Natural killer cell treated with Interleukin-12 subunit alpha and Interleukin-12 subunit beta and Interleukin-15 and Interleukin-18, amount 100 ng/mL, for 72 hours (primary cell): ENCODE results near the gene MYO1D. TPM values are rescaled to one million over a fixed set of nuclear protein-coding genes. Genes with fewer than 3 reads are reported as not detected.
"Not testable (repeated sequence)": the region's sequence is repeated elsewhere in the genome, so short reads cannot be mapped to it uniquely, and the experiment has no call there.

Experiments
- ATAC-seq, 2 donors: fragments of 150-1000 bp; cut with Tn5 transposase in 1 of 2; sonication (Bioruptor Pico), chemical (Tn5 transposase) in 1 of 2; 2 replicates each; pipeline ENCODE4 v1.10.0; 2021
- DNase-seq: peaks from one replicate; pipeline ENCODE4 v3.0.0; 2022; ENCODE audit warnings: low spot score
- H3K27ac Mint-ChIP-seq, 2 donors: 1 replicate in 1 of 2; 2 replicates in 1 of 2; pipeline ENCODE4 v1.8.0; 2022; ENCODE audit warnings: mixed read lengths in 2 of 2, mild to moderate bottlenecking in 1 of 2, moderate library complexity in 1 of 2
- H3K27me3 Mint-ChIP-seq, 2 donors: 1 replicate in 1 of 2; 2 replicates in 1 of 2; pipeline ENCODE4 v1.8.0; 2022; ENCODE audit warnings: mixed read lengths in 2 of 2
- H3K36me3 Mint-ChIP-seq: one replicate; pipeline ENCODE4 v1.8.0; 2022; ENCODE audit warnings: mixed read lengths
- H3K4me1 Mint-ChIP-seq, 2 donors: 1 replicate in 1 of 2; 2 replicates in 1 of 2; pipeline ENCODE4 v1.8.0; 2022; ENCODE audit warnings: low read depth in 2 of 2, mixed read lengths in 2 of 2, mild to moderate bottlenecking in 1 of 2
- H3K4me3 Mint-ChIP-seq: one replicate; pipeline ENCODE4 v1.8.0; 2022; ENCODE audit warnings: mixed read lengths
- H3K9me3 Mint-ChIP-seq: 2 replicates; pipeline ENCODE4 v1.8.0; 2022; ENCODE audit warnings: mixed read lengths
- total RNA-seq, 2 donors: library from RNA; stranded (reverse); gene quantifications; one replicate each; pipeline ENCODE4 v1.2.3, GENCODE V29; 2022

The MYO1D gene
- total RNA-seq, 2 donors from 2014 or later, result 25.7 to 25.8 TPM

DNA sequence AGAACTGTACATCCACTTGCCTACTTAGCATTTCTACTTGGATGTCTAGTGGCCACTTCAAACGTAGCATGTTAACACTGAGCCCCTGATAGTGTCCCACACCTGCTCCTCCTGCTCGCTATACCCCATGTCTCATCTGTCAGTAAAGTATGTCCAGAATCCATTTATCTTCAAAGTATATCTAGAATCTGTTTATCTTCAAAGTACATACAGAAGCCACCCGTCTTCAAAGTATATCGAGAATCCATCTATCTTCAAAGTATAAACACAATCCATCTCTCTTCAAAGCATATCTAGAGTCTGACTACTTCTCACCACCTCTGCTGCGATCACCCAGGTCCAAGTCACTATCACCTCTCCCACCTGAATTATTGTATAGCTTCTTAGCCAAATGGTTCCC lies 43.8 kb downstream of the MYO1D start:
- DNase-seq, result no peak
- peaks cover 0 to 16% of the 10 kb centered on the region in 2 donors for H3K27me3 Mint-ChIP-seq
- no peak overlapping the region for H3K27ac Mint-ChIP-seq
- H3K9me3 Mint-ChIP-seq, result no peaks in the 10 kb centered on the region
- peaks cover 0 to 5% of the 10 kb centered on the region in 2 donors for H3K4me1 Mint-ChIP-seq
- ATAC-seq, result no peak
- H3K4me3 Mint-ChIP-seq, result no peak overlapping the region
- no peaks in the 10 kb centered on the region for H3K36me3 Mint-ChIP-seq

DNA sequence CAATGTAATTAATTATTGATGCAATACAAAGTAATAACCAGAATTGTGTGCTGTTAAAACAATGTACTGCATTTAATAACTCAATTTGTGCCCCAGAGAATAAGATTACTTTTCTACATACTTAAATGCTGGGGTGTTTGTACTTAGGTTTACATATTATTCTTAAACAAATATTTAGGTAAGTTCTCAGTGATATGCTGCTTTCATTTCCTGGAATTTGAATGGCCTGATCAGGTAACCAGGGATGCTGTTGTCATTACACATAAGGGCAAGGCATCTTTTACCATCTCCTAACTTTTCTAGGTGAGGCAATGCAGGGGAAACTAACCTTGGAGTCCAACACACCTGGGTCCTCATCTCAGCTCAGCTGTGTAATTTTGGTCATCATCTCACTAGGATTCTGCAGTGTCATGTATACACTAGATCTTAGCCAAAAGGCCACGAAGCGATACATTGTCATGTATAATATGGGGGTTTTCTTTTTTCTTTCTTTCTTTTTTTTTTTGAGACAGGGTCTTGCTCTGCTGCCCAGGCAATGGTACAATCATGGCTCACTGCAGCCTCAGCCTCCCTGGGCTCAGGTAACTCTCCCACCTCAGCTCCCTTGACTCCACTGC lies 45.2 kb downstream of the MYO1D start:
- no peaks in the 10 kb centered on the region for H3K36me3 Mint-ChIP-seq
- no peak for DNase-seq
- no peak for ATAC-seq
- H3K4me1 Mint-ChIP-seq, result peaks cover 0 to 9% of the 10 kb centered on the region in 2 donors
- H3K27me3 Mint-ChIP-seq, result peaks cover 0 to 23% of the 10 kb centered on the region in 2 donors
- no peak overlapping the region for H3K27ac Mint-ChIP-seq
- H3K4me3 Mint-ChIP-seq, result no peak overlapping the region
- H3K9me3 Mint-ChIP-seq, result no peaks in the 10 kb centered on the region

DNA sequence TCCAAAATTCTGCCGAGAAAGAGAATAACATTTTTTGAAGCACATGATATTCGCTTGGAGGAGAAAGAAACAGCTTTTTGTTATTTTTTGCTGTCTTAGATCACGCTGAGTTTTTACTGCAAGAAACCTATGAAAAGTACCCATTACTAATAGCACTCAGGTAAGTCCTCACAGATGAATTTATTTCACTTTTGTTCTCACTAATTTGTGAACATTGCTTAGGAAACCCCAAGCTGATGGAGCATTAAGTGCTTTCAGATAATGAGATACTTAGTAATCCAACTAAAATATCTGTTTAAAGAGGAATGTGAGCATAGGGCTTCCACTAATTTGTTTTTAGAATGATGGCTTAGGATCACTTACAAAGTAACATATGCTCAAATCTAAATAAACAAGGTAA lies 45.7 kb downstream of the MYO1D start:
- Mint-ChIP-seq H3K4me3 (no peak overlapping the region), H3K27me3 (peaks cover 0 to 23% of the 10 kb centered on the region in 2 donors), H3K4me1 (peaks cover 0 to 9% of the 10 kb centered on the region in 2 donors), H3K36me3 (no peaks in the 10 kb centered on the region), H3K9me3 (no peaks in the 10 kb centered on the region), H3K27ac (no peak overlapping the region)
- ATAC-seq (no peak), DNase-seq (no peak)

DNA sequence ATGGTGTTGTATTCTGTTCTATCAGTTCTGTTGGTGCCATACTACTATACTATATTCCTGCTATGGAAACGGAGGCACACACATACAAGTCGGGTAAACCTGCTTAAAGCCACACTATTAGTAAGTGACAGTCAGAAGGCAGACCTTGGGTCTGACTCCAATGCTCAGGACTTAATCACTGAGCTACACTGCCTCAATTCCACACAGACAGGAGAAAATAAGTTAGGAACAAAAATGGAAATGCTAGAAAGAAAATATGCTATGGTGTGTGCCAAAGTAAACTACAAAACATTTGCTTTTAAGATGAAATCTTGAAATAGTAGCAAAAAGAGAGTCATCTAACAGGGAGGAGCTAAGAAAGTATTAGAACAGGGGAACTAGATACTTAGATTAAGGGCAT lies 48.1 kb downstream of the MYO1D start:
- ATAC-seq (no peak), DNase-seq (no peak)
- Mint-ChIP-seq H3K4me1 (peaks cover 0 to 9% of the 10 kb centered on the region in 2 donors), H3K27me3 (peaks cover 0 to 19% of the 10 kb centered on the region in 2 donors), H3K36me3 (no peaks in the 10 kb centered on the region), H3K27ac (no peak overlapping the region), H3K4me3 (no peak overlapping the region), H3K9me3 (no peaks in the 10 kb centered on the region)

DNA sequence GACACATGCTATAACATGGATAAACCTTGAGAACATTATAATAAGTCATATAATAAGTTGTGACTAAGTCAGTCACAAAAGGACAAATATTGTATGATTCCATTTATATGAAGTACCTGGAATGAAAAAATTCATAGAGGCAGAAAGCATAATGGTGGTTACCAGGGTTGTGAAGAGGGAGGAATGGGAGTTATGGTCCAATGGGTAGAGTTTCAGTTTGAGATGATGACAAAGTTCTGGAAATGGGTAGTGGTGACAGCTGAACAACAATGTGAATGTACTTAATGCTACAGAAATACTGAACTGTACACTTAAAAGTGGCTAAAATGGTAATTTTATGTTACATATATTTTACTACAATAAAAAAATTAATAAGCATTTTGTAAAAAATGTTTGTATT lies 49.7 kb downstream of the MYO1D start:
- DNase-seq (no peak), ATAC-seq (no peak)
- Mint-ChIP-seq H3K4me3 (no peak overlapping the region), H3K4me1 (peaks cover 0 to 9% of the 10 kb centered on the region in 2 donors), H3K27ac (no peak overlapping the region), H3K36me3 (no peaks in the 10 kb centered on the region), H3K9me3 (no peaks in the 10 kb centered on the region), H3K27me3 (peaks cover 0 to 14% of the 10 kb centered on the region in 2 donors)

DNA sequence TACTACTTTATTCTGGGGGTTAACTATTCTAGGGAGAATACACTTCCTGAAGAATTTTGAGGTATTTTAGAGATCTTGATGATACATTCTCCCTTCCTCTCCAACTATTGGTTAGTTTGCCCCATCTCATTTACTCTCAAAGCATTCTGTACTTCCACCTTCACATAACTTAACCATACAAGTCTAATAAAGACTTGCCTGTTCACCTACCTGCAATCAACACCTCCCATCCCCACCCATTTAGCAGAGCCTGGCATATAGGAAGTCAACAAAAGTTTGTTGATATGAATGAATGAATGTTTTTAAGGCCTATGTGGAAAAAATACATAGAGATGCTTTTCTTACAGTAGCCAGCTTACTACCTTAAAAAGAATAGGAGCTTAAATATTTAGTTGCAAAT lies 50.8 kb downstream of the MYO1D start:
- H3K27ac Mint-ChIP-seq, result no peak overlapping the region
- no peaks in the 10 kb centered on the region for H3K36me3 Mint-ChIP-seq
- H3K4me3 Mint-ChIP-seq, result no peak overlapping the region
- peaks cover 0 to 9% of the 10 kb centered on the region in 2 donors for H3K4me1 Mint-ChIP-seq
- H3K27me3 Mint-ChIP-seq, result peaks cover 0 to 17% of the 10 kb centered on the region in 2 donors
- ATAC-seq, result no peak
- H3K9me3 Mint-ChIP-seq, result no peaks in the 10 kb centered on the region
- DNase-seq, result no peak

DNA sequence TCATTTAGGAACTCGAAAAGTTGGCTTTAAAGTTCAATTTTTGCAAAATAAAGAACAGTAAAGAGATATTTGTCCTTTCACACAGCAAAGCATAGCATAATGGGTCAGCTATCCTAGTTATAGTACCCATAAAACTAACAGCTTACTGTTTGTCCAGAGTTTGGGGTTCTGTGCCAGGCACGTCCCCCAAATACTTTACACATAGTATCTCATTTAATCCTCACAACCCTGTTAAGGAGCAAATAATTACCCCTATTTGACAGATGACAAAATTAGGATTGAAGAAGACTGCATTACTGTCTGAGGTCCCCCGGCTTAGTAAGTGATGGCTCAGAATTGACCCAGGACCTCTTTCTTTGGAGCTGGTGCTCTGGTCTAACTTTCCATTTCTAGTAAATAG lies 52.6 kb downstream of the MYO1D start:
- Mint-ChIP-seq H3K4me3 (no peak overlapping the region), H3K36me3 (no peaks in the 10 kb centered on the region), H3K4me1 (peaks cover 3 to 18% of the 10 kb centered on the region in 2 donors), H3K27me3 (peaks cover 0 to 19% of the 10 kb centered on the region in 2 donors), H3K9me3 (no peaks in the 10 kb centered on the region), H3K27ac (no peak overlapping the region)
- ATAC-seq (no peak), DNase-seq (no peak)

DNA sequence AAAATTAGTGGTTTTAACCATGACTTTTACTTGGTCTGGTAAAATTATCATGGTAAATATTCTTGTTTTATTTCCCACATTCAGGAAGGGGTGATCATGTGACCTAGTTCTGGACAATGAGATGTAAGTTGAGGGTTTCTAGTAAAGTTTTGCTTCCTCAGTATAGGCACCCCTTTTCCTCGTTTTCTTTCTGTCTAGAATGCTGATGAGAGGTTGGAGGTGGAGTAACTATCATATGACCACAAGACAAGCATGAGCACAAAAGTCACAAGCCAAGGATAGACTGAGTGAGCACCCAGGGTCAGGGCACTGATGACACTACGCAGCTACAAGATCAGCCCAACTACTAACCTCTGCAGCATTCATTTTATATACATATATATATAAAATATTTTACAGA lies 53.9 kb downstream of the MYO1D start:
- no peaks in the 10 kb centered on the region for H3K9me3 Mint-ChIP-seq
- ATAC-seq, result no peak
- H3K4me3 Mint-ChIP-seq, result peak overlapping the region; percentile 13

DNA sequence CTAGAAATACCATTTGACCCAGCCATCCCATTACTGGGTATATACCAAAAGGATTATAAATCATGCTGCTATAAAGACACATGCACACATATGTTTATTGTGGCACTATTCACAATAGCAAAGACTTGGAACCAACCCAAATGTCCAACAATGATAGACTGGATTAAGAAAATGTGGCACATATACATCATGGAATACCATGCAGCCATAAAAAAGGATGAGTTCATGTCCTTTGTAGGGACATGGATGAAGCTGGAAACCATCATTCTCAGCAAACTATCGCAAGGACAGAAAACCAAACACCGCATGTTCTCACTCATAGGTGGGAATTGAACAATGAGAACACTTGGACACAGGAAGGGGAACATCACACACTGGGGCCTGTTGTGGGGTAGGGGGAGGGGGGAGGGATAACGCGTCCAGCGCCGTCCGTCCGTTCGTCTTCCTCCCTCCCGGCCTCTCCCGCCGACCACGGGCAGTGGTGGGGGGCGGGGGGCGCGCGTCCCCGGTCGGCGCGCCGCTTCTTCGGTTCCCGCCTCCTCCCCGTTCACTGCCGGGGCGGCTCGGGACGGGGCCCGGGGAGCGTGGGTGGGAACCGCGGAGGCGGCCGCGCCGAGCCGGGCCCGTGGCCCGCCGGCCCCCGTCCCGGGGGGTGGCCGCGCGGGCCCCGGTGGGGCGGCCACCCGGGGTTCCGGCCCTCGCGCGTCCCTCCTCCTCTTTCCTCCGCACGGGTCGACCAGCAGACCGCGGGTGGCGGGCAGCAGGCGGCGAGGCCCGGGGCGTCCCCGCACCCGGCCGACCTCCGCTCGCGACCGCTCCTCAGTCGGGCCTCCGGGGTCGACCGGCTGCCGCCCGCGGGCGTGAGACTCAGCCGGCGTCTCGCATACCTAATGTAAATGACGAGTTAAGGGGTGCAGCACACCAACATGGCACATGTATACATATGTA lies 54.7 kb downstream of the MYO1D start:
- peak in 1 of 2 donors; percentile 56 for ATAC-seq
- not testable (repeated sequence) for H3K36me3 Mint-ChIP-seq, H3K9me3 Mint-ChIP-seq, H3K27ac Mint-ChIP-seq, DNase-seq, H3K4me3 Mint-ChIP-seq
- H3K4me1 Mint-ChIP-seq, result peaks cover 8 to 17% of the 10 kb centered on the region in 2 donors
- H3K27me3 Mint-ChIP-seq, result peaks cover 0 to 11% of the 10 kb centered on the region in 2 donors

More for the DNA sequence above, 53.9 kb downstream of the MYO1D start:
- no peak overlapping the region for H3K27ac Mint-ChIP-seq
- H3K27me3 Mint-ChIP-seq, result peaks cover 0 to 15% of the 10 kb centered on the region in 2 donors
- no peaks in the 10 kb centered on the region for H3K36me3 Mint-ChIP-seq
- no peak for DNase-seq
- peaks cover 8 to 17% of the 10 kb centered on the region in 2 donors for H3K4me1 Mint-ChIP-seq

DNA sequence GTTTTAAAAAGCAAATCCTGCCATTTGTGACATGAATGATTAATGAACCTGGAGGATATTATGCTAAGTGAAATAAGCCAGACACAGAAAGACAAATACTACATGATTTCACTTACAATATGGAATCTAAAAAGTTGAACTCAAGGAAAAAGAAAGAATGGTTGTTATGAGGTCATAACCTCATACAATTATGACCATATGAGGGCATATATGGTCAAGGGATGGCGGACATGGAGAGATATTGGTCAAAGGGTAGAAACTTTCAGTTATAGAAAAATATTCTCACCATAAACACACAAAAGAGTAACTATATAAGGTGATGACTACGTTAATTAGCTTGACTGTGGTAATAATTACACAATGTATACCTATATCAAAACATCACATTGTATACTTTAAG lies 56.5 kb downstream of the MYO1D start:
- no peak for ATAC-seq
- no peaks in the 10 kb centered on the region for H3K36me3 Mint-ChIP-seq
- H3K4me3 Mint-ChIP-seq, result no peak overlapping the region
- DNase-seq, result no peak
- H3K9me3 Mint-ChIP-seq, result no peaks in the 10 kb centered on the region
- peaks cover 8 to 14% of the 10 kb centered on the region in 2 donors for H3K4me1 Mint-ChIP-seq
- H3K27ac Mint-ChIP-seq, result no peak overlapping the region
- peaks cover 0 to 8% of the 10 kb centered on the region in 2 donors for H3K27me3 Mint-ChIP-seq

DNA sequence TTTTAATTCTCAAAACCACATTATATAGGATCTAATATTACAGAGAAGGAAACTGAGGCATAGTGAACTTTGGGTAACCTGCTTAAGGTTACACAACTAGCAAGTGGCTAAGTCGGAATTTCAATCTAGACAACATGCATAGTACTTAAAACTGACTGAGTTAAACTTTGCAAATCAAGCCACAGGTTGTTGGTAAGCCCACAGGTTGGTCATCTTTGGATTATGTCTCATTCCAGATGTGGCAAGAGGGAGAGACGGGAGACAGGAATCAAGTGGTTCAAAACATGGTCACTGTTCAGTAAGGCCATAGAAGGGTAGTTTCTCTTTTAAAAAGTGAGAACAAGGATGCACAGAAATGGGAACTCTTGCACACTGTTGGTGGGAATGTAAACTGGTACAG lies 57.1 kb downstream of the MYO1D start:
- Mint-ChIP-seq H3K27me3 (peaks cover 0 to 7% of the 10 kb centered on the region in 2 donors), H3K27ac (no peak overlapping the region), H3K36me3 (no peaks in the 10 kb centered on the region), H3K4me3 (no peak overlapping the region), H3K4me1 (peaks cover 9 to 18% of the 10 kb centered on the region in 2 donors), H3K9me3 (no peaks in the 10 kb centered on the region)
- ATAC-seq, result no peak
- DNase-seq, result no peak

DNA sequence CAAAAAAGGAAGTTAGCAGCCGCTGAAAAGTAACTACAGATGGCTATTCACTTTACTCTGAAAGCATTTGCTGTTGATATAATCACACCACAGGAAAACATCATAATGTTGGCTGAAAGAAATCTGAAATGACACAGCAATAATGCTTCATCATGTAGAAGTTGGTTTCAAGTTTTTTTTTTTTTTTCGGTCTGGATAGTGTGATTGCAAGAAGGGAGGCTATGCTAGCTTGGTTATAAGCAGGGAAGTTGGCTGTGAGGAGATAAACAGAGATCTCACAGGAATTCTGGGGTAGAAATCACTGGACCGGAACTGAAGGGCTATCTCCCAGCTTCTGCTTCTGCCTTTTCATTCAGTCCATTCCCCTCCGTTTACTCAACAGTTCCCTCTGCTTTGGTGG lies 57.9 kb downstream of the MYO1D start:
- H3K4me1 Mint-ChIP-seq, result peaks cover 11 to 20% of the 10 kb centered on the region in 2 donors
- H3K36me3 Mint-ChIP-seq, result no peaks in the 10 kb centered on the region
- peaks cover 0 to 5% of the 10 kb centered on the region in 2 donors for H3K27me3 Mint-ChIP-seq
- no peak overlapping the region for H3K27ac Mint-ChIP-seq
- DNase-seq (no peak), ATAC-seq (no peak)
- no peak overlapping the region for H3K4me3 Mint-ChIP-seq
- H3K9me3 Mint-ChIP-seq, result no peaks in the 10 kb centered on the region

DNA sequence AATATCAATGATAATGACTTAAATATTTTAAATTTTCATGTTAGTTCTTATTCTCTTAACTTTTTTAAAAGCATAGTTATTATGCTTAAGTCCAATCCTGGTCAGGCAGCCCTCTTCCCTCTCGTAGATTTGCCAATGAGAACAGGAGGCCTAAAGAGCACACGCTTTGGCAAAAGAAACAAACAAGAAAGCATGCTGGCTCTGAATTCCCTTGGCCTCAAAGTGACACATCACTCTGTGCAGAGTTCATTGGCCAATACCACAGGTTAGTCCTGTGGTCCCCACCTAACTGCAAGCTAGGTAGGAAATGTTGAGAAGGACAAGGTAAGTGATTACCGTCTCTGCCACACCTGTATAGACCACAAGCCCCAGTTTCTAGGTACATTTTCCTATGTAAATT lies 61.5 kb downstream of the MYO1D start:
- H3K9me3 Mint-ChIP-seq, result no peaks in the 10 kb centered on the region
- H3K36me3 Mint-ChIP-seq, result peaks cover 9% of the 10 kb centered on the region
- ATAC-seq (no peak), DNase-seq (no peak)
- H3K27me3 Mint-ChIP-seq, result peaks cover 9 to 10% of the 10 kb centered on the region in 2 donors
- H3K27ac Mint-ChIP-seq, result no peak overlapping the region
- peaks cover 16 to 28% of the 10 kb centered on the region in 2 donors for H3K4me1 Mint-ChIP-seq
- no peak overlapping the region for H3K4me3 Mint-ChIP-seq

DNA sequence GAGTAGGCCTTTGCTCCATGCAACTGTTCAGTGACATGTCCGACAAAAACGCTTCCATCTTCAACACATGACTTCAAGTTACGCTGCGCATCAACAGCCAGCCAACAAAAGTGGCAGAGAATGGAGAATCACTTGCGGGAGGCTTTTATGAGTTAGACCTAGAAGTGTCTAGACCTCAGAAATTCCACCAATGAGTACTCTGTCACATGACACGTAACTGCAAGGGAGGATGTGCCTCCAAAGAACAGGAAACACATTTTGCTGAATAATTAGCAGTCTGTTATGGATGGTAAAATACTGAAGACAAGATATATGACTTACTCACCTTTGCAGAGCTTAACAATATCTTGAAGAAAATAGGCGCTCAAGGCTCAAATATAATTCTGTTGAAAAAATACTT lies 62.1 kb downstream of the MYO1D start:
- no peaks in the 10 kb centered on the region for H3K9me3 Mint-ChIP-seq
- DNase-seq, result no peak
- peaks cover 9 to 10% of the 10 kb centered on the region in 2 donors for H3K27me3 Mint-ChIP-seq
- H3K4me1 Mint-ChIP-seq, result peaks cover 19 to 29% of the 10 kb centered on the region in 2 donors
- H3K4me3 Mint-ChIP-seq, result no peak overlapping the region
- no peak overlapping the region for H3K27ac Mint-ChIP-seq
- peak in 1 of 2 donors; percentile 59 for ATAC-seq
- peaks cover 9% of the 10 kb centered on the region for H3K36me3 Mint-ChIP-seq
